Esophagus muscularis mucosa (tissue), 4 donors: ENCODE results near the gene DENND6B. TPM values are rescaled to one million over a fixed set of nuclear protein-coding genes. Genes with fewer than 3 reads are reported as not detected.
A peak's percentile ranks its signal among the peaks of the same experiment; 100 is the strongest.

Experiments used
- DNase-seq: peaks from one replicate; pipeline ENCODE4 v3.0.0-alpha.2; 2017; ENCODE audit errors: extremely low spot score
- H3K27ac ChIP-seq, 4 donors: fragments of 200-600 bp; sonication (generic); replicated peaks in 1 of 4; 1 replicate in 3 of 4; 2 replicates in 1 of 4; pipeline ENCODE4 v1.5.1; 2016 to 2019; ENCODE audit warnings: mild to moderate bottlenecking in 1 of 4
- H3K27me3 ChIP-seq, 4 donors: fragments of 200-600 bp; sonication (generic); one replicate each; pipeline versions ENCODE4 v1.5.1 to v1.6.0; 2016 to 2019
- H3K36me3 ChIP-seq, 4 donors: fragments of 200-600 bp; sonication (generic); one replicate each; pipeline ENCODE4 v1.5.1; 2016 to 2019
- H3K4me1 ChIP-seq, 4 donors: fragments of 200-600 bp; sonication (generic); one replicate each; pipeline ENCODE4 v1.5.1; 2016 to 2019
- H3K4me3 ChIP-seq, 4 donors: fragments of 200-600 bp; sonication (generic); 1 replicate in 2 of 4; 2 replicates in 2 of 4; pipeline ENCODE4 v1.5.1; 2016 to 2019; ENCODE audit warnings: mild to moderate bottlenecking in 4 of 4, moderate library complexity in 1 of 4
- H3K9me3 ChIP-seq, 4 donors: fragments of 200-600 bp; sonication (generic); 1 replicate in 3 of 4; 2 replicates in 1 of 4; pipeline ENCODE4 v1.5.1; 2016 to 2019
- CTCF ChIP-seq, 3 experiments: fragments of 200-600 bp in 2 of 3; fragments of 450-650 bp in 1 of 3; sonication (generic) in 2 of 3; IDR thresholded peaks; one replicate each; pipeline ENCODE4 v1.5.1; 2017 to 2019; ENCODE audit warnings: antibody characterized with exemption in 3 of 3, mild to moderate bottlenecking in 2 of 3, moderate library complexity in 1 of 3
- EP300 ChIP-seq: sonication (generic); formaldehyde crosslinking; IDR thresholded peaks from one replicate; pipeline ENCODE4 v1.6.1; 2017; ENCODE audit warnings: antibody characterized with exemption
- POLR2A ChIP-seq: fragments of 450-650 bp; IDR thresholded peaks from one replicate; pipeline ENCODE4 v1.6.1; 2017; ENCODE audit warnings: antibody characterized with exemption, moderate library complexity, mild to moderate bottlenecking, low read depth
- POLR2AphosphoS5 ChIP-seq, 2 donors: sonication (generic); formaldehyde crosslinking; IDR thresholded peaks; one replicate each; pipeline ENCODE4 v1.6.1; 2017; ENCODE audit warnings: antibody characterized with exemption in 2 of 2
- WGBS: methylation state at CpG from one replicate; pipeline ENCODE4 v1.1.5; 2018; 5-methylcytosine and 5-hydroxymethylcytosine counted together
- intact Hi-C: fragments of 100-400 bp; cut with DNase I; formaldehyde crosslinking; loops from one replicate; pipeline ENCODE4 v1.15.1; 2023
- total RNA-seq, 4 donors: library from RNA; depleted of rRNA; stranded (reverse); fragments of >200 nt; gene quantifications; one replicate each; pipeline versions ENCODE4 v1.1.0 to v1.2.1, GENCODE V29; 2016

Gene DENND6B
- total RNA-seq, 4 donors from 2014 or later = 1.7 to 3.8 (median 2.5) TPM

DNA sequence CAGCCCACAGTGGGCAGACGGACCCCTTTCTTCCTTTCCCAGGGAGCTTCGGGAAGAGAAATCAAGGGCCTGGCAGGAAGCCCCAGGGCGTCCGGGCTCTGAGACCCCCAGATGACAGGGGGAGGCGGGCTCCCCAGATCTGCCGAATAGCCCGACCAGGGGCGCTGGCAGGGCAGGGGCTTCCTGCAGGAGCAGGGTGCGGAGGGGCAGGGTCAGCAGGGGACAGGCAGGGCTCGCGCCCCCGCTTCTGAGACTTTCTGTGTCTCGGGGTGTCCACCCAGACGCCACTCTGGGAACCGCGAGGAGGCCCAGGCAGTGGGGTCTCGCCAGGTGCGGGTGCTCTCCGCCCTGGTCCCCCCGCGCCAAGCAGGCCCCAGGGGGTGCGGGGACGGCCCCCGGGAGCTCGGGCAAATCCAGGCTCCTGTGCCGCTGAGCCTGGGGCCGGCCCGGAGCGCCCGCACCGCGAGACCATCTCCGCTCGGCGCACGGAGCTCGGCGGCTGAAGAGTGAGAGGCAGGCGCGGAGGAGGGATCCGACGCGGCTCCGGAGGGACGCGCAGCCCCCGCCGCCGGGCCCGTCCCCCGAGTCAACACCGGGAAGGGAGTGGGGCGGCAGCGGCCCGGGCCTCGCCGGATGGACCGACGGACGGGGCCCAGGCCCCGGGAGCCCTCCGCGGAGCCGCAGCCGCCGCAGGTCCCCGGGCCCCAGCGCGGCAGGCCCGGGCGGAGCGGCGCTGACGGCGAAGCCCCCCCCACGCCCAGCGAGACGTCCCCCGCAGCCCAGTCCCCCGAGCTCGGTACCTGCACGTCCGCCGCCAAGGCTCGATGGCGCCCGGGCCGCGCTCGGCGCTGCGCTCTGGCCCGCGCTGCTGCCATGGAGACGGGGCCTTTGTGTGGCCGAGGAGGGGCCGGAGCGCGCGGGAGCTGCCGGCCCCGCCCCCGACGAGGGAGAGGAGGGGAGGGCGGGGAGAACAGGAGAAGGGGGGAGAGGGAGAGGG, 19.8 kb downstream of the DENND6B start, which contains the start of gene PLXNB2:
PLXNB2 (minus strand) TSS at position 894 of the 997 bp plus-strand sequence. CDS start 17,062 bp downstream, outside the sequence.
- 0% methylated on average over 10 of the region's 105 CpGs for WGBS
- TF ChIP-seq POLR2AphosphoS5 (IDR thresholded peaks at IDR 0.05) = peak; percentile 67 to 82
- TF ChIP-seq POLR2A = no peak
- no peak for DNase-seq
- Histone ChIP-seq H3K4me1 (peaks cover 56 to 74% (median 70%) of the 10 kb centered on the region in 4 donors), H3K9me3 (no peaks in the 10 kb centered on the region), H3K36me3 (peaks cover 0 to 5% (median 0%) of the 10 kb centered on the region in 4 donors), H3K27me3 (no peaks in the 10 kb centered on the region), H3K4me3 (peak within 1 kb of the TSS; percentile 91 to 98 (median 94)), H3K27ac (peak within 1 kb of the TSS; percentile 87 to 93 (median 91))
- intact Hi-C loops = no loop called here

GRCh38 chr22:50305923-50306566, 20.8 kb downstream of the DENND6B start:
- no peaks in the 10 kb centered on the region for H3K36me3 ChIP-seq
- TF ChIP-seq POLR2AphosphoS5 (IDR thresholded peaks at IDR 0.05) (peak; percentile 67 to 68), POLR2A (no peak)
- DNase-seq = peak; percentile 93
- H3K4me3 ChIP-seq = peak overlapping the region; percentile 91 to 98 (median 94)
- H3K9me3 ChIP-seq = no peaks in the 10 kb centered on the region
- peak overlapping the region; percentile 87 to 93 (median 91) for H3K27ac ChIP-seq
- intact Hi-C loops = no loop called here
- no peaks in the 10 kb centered on the region for H3K27me3 ChIP-seq
- WGBS = 7% methylated on average over 20 of the region's 21 CpGs
- H3K4me1 ChIP-seq = peaks cover 66 to 84% (median 80%) of the 10 kb centered on the region in 4 donors

DNA sequence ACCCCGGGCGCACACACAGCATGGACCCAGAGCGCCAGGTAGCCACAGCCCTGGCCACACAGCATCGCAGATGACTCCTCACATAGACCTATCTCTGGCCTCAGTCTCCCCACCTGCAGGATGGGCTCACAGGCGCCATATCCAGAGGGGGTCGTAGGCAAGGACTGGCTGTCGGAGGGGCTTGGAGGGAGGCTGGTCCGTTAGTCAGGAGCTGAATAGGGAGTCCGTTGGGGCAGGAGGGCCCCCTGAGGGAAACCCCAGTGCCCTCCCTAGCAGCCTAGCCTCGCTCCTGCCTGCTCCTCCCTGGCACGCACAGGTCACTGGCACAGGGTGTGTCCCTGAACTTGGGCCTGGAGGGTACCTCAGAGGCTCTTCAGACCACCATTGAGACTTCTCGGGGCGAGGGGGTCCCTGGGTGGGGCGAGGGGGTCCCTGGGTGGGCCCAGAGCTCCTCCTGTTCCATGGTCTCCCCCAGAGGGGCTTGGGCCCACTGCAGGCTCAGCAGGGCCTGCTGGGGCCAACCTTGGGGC, 21.4 kb downstream of the DENND6B start:
- H3K9me3 ChIP-seq = no peaks in the 10 kb centered on the region
- intact Hi-C loops = no loop called here
- DNase-seq = no peak
- TF ChIP-seq EP300 (no peak), POLR2A (no peak), POLR2AphosphoS5 (IDR thresholded peaks at IDR 0.05) (no peak), CTCF (IDR thresholded peaks at IDR 0.05) (no peak)
- peaks cover 72 to 89% (median 86%) of the 10 kb centered on the region in 4 donors for H3K4me1 ChIP-seq
- peak overlapping the region; percentile 91 to 98 (median 94) for H3K4me3 ChIP-seq
- H3K27ac ChIP-seq = peak overlapping the region; percentile 87 to 93 (median 91)
- 55% methylated on average over 10 of the region's 14 CpGs for WGBS
- H3K27me3 ChIP-seq = no peaks in the 10 kb centered on the region
- no peaks in the 10 kb centered on the region for H3K36me3 ChIP-seq

DNA sequence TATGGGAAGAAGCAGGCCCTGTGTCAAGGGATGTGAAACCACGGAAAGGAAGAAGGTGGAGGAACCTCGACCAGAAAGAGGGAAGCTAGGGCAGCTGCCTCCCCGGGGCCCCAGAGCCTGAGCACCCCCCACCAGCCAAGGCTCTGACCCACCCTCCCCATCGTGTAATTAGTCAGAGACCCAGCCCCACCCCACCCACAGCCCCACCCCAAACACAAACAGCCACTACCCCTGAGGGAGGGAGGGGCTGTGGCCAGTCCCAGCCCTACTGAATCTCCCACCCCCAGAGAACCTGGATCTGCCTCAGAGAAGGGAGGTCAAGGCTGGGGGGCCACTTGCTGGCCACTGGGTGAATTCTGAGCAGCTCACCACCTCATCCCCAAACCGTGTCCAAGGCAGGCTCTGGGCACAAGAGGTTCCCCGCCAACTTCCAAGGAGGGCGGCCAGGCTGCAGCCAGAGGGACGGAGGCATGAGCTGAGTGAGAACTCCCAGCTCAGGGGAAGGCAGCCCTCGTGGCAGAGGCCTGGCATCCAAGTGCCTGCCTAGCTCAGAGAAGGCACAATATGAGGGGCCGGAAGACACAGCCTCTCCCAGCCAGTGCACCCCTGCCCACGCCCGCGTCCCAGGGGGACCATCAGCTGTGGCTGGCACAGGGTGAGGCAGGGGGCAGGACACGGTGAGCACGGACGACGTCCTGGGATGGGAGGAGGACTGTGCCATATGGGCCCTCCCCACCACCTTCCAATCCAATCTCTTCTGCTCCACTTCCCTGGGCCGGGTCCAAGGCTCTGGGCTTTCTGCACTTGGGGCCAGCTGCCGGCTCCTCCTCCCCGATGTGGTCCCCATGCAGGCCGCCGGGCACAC, 22.1 kb downstream of the DENND6B start:
- Histone ChIP-seq H3K36me3 (no peaks in the 10 kb centered on the region), H3K27me3 (no peaks in the 10 kb centered on the region), H3K9me3 (no peaks in the 10 kb centered on the region), H3K4me1 (peaks cover 79 to 95% (median 92%) of the 10 kb centered on the region in 4 donors), H3K27ac (peak overlapping the region; percentile 87 to 93 (median 91)), H3K4me3 (peak overlapping the region; percentile 91 to 98 (median 94))
- WGBS = 39% methylated on average over 9 of the region's 22 CpGs
- DNase-seq = no peak
- intact Hi-C loops = no loop called here
- TF ChIP-seq POLR2A = no peak
- TF ChIP-seq EP300 = no peak
- TF ChIP-seq CTCF (IDR thresholded peaks at IDR 0.05) = no peak
- no peak for TF ChIP-seq POLR2AphosphoS5 (IDR thresholded peaks at IDR 0.05)
